CD14-positive monocyte (primary cell): ENCODE measurements around the gene FAM168B. TPM values are rescaled to one million over a fixed set of nuclear protein-coding genes. Genes with fewer than 3 reads are reported as not detected.

Experiments used
- DNase-seq, 3 donors: peaks; one replicate each; pipeline ENCODE4 v3.0.0-alpha.2; 2011 to 2022
- H2AFZ ChIP-seq: 2 replicates; pipeline ENCODE4 v1.6.0; 2012; ENCODE audit warnings: mild to moderate bottlenecking, low read depth, low read length, inconsistent platforms; ENCODE audit not compliant: insufficient read depth, poor library complexity, severe bottlenecking
- H3K27ac ChIP-seq, 2 donors: 1 replicate in 1 of 2; 2 replicates in 1 of 2; pipeline ENCODE4 v1.5.1; 2012 to 2013; ENCODE audit warnings: low read length in 2 of 2, control low read depth in 1 of 2, inconsistent platforms in 1 of 2, low read depth in 1 of 2, mild to moderate bottlenecking in 1 of 2
- H3K27me3 ChIP-seq, 2 donors: one replicate each; pipeline versions ENCODE4 v1.6.0 to v1.6.1; 2011 to 2013; ENCODE audit warnings: low read length in 2 of 2; ENCODE audit not compliant: control insufficient read depth in 2 of 2, insufficient read depth in 2 of 2
- H3K36me3 ChIP-seq, 2 donors: replicated peaks in 1 of 2; 1 replicate in 1 of 2; 2 replicates in 1 of 2; pipeline versions ENCODE4 v1.5.1 to v1.6.1; 2012 to 2013; ENCODE audit warnings: low read length in 2 of 2, control low read depth in 1 of 2, inconsistent platforms in 1 of 2, mild to moderate bottlenecking in 1 of 2; ENCODE audit not compliant: insufficient read depth in 2 of 2, control insufficient read depth in 1 of 2
- H3K4me1 ChIP-seq, 2 donors: 1 replicate in 1 of 2; 2 replicates in 1 of 2; pipeline versions ENCODE4 v1.5.1 to v1.6.1; 2012 to 2013; ENCODE audit warnings: low read length in 2 of 2, control low read depth in 1 of 2, inconsistent platforms in 1 of 2, mild to moderate bottlenecking in 1 of 2, moderate library complexity in 1 of 2; ENCODE audit not compliant: insufficient read depth in 2 of 2, control insufficient read depth in 1 of 2
- H3K4me2 ChIP-seq: replicated peaks from 2 replicates; pipeline ENCODE3; 2012; ENCODE audit warnings: low read length, moderate library complexity, mild to moderate bottlenecking; ENCODE audit not compliant: poor library complexity, severe bottlenecking; ENCODE audit errors: extremely low read depth
- H3K4me3 ChIP-seq, 3 experiments: fragments of 200-600 bp in 1 of 3; sonication (generic) in 1 of 3; replicated peaks in 1 of 3; 1 replicate in 2 of 3; 2 replicates in 1 of 3; pipeline ENCODE4 v1.5.1; 2011 to 2013; ENCODE audit warnings: low read length in 3 of 3, mild to moderate bottlenecking in 3 of 3, control low read depth in 2 of 3, low read depth in 2 of 3, inconsistent platforms in 1 of 3, moderate library complexity in 1 of 3
- H3K79me2 ChIP-seq: 2 replicates; pipeline ENCODE4 v1.6.0; 2012; ENCODE audit warnings: mild to moderate bottlenecking, control low read depth, inconsistent platforms, low read length, moderate library complexity; ENCODE audit not compliant: insufficient read depth
- H3K9ac ChIP-seq: 2 replicates; pipeline ENCODE4 v1.6.0; 2017; ENCODE audit warnings: low read length, mild to moderate bottlenecking; ENCODE audit not compliant: insufficient read depth, poor library complexity, severe bottlenecking
- H3K9me3 ChIP-seq, 2 donors: replicated peaks in 1 of 2; 1 replicate in 1 of 2; 2 replicates in 1 of 2; pipeline versions ENCODE4 v1.5.1 to v1.6.1; 2012 to 2013; ENCODE audit warnings: low read length in 2 of 2, control low read depth in 1 of 2; ENCODE audit not compliant: control insufficient read depth in 1 of 2, insufficient read depth in 1 of 2
- H4K20me1 ChIP-seq: 2 replicates; pipeline ENCODE4 v1.6.0; 2012; ENCODE audit warnings: mild to moderate bottlenecking, low read length, control low read depth, moderate library complexity; ENCODE audit not compliant: insufficient read depth
- H3K27ac Mint-ChIP-seq, 7 donors: one replicate each; pipeline ENCODE4 v1.8.0; 2020; ENCODE audit warnings: mild to moderate bottlenecking in 7 of 7, mixed read lengths in 7 of 7, moderate library complexity in 6 of 7, inconsistent platforms in 2 of 7
- H3K27me3 Mint-ChIP-seq, 3 donors: one replicate each; pipeline ENCODE4 v1.8.0; 2021 to 2022; ENCODE audit warnings: low read depth in 3 of 3, mild to moderate bottlenecking in 3 of 3, mixed read lengths in 3 of 3, moderate library complexity in 3 of 3, inconsistent platforms in 1 of 3
- H3K36me3 Mint-ChIP-seq, 2 donors: one replicate each; pipeline ENCODE4 v1.8.0; 2020; ENCODE audit warnings: mixed read lengths in 2 of 2, inconsistent platforms in 1 of 2, mild to moderate bottlenecking in 1 of 2
- H3K4me1 Mint-ChIP-seq: one replicate; pipeline ENCODE4 v1.8.0; 2020; ENCODE audit warnings: mild to moderate bottlenecking, mixed read lengths
- H3K4me3 Mint-ChIP-seq, 2 donors: one replicate each; pipeline ENCODE4 v1.8.0; 2020; ENCODE audit warnings: mild to moderate bottlenecking in 2 of 2, mixed read lengths in 2 of 2, moderate library complexity in 1 of 2
- H3K9me3 Mint-ChIP-seq, 7 donors: one replicate each; pipeline ENCODE4 v1.8.0; 2020 to 2022; ENCODE audit warnings: mixed read lengths in 7 of 7, mild to moderate bottlenecking in 6 of 7, moderate library complexity in 6 of 7, inconsistent platforms in 2 of 7
- CTCF ChIP-seq: fragments of 200-600 bp; IDR thresholded peaks from one replicate; pipeline ENCODE4 v1.8.0; 2022; ENCODE audit warnings: antibody characterized with exemption, mild to moderate bottlenecking
- whole genome bisulfite sequencing: methylation state at CpG from one replicate; pipeline ENCODE4 v1.1.5; 2013; ENCODE audit warnings: missing lambda C conversion rate; ENCODE audit not compliant: insufficient coverage; 5-methylcytosine and 5-hydroxymethylcytosine counted together
- intact Hi-C, 2 donors: fragments of 100-400 bp; cut with micrococcal nuclease; formaldehyde crosslinking; loops; one replicate each; pipeline versions ENCODE4 v1.15.0 to v1.15.1; 2023
- polyA plus RNA-seq, 3 donors: library from polyadenylated mRNA; depleted of rRNA in 1 of 3; unstranded in 2 of 3; stranded (reverse) in 1 of 3; fragments of 300-500 nt in 2 of 3; fragments of >200 nt in 1 of 3; fragmentation: Illumina TruSeq in 2 of 3; gene quantifications; 1 replicate in 2 of 3; 2 replicates in 1 of 3; pipeline ENCODE4 v1.2.3, GENCODE V29; 2012 to 2021

FAM168B gene
- polyA plus RNA-seq, 3 donors = 20.5 to 33.2 (median 22.6) TPM

- Histone ChIP-seq H3K27me3 (peaks cover 4 to 5% of the 10 kb centered on the region in 2 donors), H3K4me1 (no peaks in the 10 kb centered on the region), H3K27ac (no peak overlapping the region), H3K4me3 (no peak overlapping the region), H3K79me2 (no peaks in the 10 kb centered on the region), H4K20me1 (no peaks in the 10 kb centered on the region), H3K9me3 (no peaks in the 10 kb centered on the region), H2AFZ (no peak overlapping the region), H3K36me3 (no peaks in the 10 kb centered on the region), H3K9ac (no peak overlapping the region), H3K4me2 (no peak overlapping the region)
- Mint-ChIP-seq H3K4me3 (no peak overlapping the region), H3K27ac (peak overlapping the region in 1 of 7 donors; percentile 33), H3K27me3 (peaks cover 12 to 32% (median 22%) of the 10 kb centered on the region in 3 donors), H3K9me3 (peaks cover 0 to 1% (median 0%) of the 10 kb centered on the region in 7 donors), H3K4me1 (peaks cover 2% of the 10 kb centered on the region), H3K36me3 (no peaks in the 10 kb centered on the region)
- intact Hi-C loops = no loop called here
- no peak for DNase-seq
- 91% methylated on average over 11 of the region's 11 CpGs for WGBS
- TF ChIP-seq CTCF = no peak
Measured at GRCh38 chr2:131015764-131016163, 77.5 kb downstream of the FAM168B start.

- Mint-ChIP-seq H3K36me3 (no peaks in the 10 kb centered on the region), H3K27me3 (peaks cover 19 to 35% (median 27%) of the 10 kb centered on the region in 3 donors), H3K4me1 (peaks cover 2% of the 10 kb centered on the region), H3K9me3 (peaks cover 0 to 3% (median 0%) of the 10 kb centered on the region in 7 donors), H3K27ac (no peak overlapping the region), H3K4me3 (no peak overlapping the region)
- H3K9ac ChIP-seq = no peak overlapping the region
- no peaks in the 10 kb centered on the region for H3K36me3 ChIP-seq
- H3K4me1 ChIP-seq = no peaks in the 10 kb centered on the region
- H3K79me2 ChIP-seq = no peaks in the 10 kb centered on the region
- H3K4me2 ChIP-seq = no peak overlapping the region
- H2AFZ ChIP-seq = no peak overlapping the region
- no peaks in the 10 kb centered on the region for H4K20me1 ChIP-seq
- DNase-seq = no peak
- H3K27ac ChIP-seq = no peak overlapping the region
- no peak for TF ChIP-seq CTCF
- H3K4me3 ChIP-seq = no peak overlapping the region
- intact Hi-C loops = no loop called here
- H3K9me3 ChIP-seq = no peaks in the 10 kb centered on the region
- peaks cover 4 to 8% of the 10 kb centered on the region in 2 donors for H3K27me3 ChIP-seq
Measured at GRCh38 chr2:131014141-131014540, 79.1 kb downstream of the FAM168B start.
